HTR-8/SVneo (cell line): ENCODE measurements around the gene STIM2.

Source experiments
- DNase-seq: peaks from one replicate; pipeline ENCODE4 v3.0.0; 2011; ENCODE audit warnings: low spot score, mixed read lengths; ENCODE audit not compliant: insufficient read length
- FAIRE-seq: peaks from 2 replicates; lab custom pipeline; 2011; peaks lifted over from hg19 to GRCh38; lab: Jason Lieb, UNC

Gene STIM2

GRCh38 chr4:26864899-26865298 is 4.3 kb downstream of the STIM2 start:
- FAIRE-seq (no peak), DNase-seq (no peak)

GRCh38 chr4:26866203-26866602 is 5.6 kb downstream of the STIM2 start:
- no peak for FAIRE-seq
- no peak for DNase-seq

GRCh38 chr4:26866781-26867180 is 6.1 kb downstream of the STIM2 start:
- FAIRE-seq = no peak
- no peak for DNase-seq

DNA sequence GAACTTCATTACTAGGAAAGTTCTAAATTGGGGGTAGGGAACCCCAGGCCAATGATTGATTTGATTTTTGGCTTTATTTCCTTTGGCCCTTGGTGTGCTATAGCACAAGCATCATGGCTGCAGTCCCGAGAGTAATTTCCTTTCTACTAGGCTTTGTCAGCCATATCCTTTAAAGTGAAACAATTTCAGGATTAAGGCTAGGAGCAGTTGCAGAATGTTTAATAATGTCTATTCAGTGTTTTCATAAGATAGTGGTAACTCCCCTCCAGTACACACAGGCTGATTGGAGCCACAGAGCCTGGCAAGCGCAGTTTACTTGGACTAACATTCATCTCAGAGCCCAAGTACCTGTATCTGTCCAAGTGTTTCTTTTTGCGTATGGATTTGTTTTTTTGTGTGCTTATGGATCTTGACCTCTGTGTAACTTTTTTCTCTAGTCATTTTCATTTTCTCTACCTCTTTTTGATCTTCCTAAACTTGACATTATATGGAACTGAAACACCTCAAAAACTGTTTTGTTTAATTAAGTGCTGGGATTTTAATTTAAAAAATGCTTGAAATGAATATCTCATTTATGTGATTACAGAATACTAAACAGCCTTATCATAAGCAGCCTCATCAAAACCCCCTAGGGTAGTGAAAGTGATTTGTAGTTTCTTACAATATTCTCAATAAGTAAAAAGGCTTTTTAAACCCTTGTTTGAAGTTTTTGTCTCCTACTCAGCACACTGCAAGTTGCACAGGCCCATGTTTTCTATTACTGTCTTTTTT is 7.5 kb downstream of the STIM2 start:
- no peak for DNase-seq
- FAIRE-seq = no peak

DNA sequence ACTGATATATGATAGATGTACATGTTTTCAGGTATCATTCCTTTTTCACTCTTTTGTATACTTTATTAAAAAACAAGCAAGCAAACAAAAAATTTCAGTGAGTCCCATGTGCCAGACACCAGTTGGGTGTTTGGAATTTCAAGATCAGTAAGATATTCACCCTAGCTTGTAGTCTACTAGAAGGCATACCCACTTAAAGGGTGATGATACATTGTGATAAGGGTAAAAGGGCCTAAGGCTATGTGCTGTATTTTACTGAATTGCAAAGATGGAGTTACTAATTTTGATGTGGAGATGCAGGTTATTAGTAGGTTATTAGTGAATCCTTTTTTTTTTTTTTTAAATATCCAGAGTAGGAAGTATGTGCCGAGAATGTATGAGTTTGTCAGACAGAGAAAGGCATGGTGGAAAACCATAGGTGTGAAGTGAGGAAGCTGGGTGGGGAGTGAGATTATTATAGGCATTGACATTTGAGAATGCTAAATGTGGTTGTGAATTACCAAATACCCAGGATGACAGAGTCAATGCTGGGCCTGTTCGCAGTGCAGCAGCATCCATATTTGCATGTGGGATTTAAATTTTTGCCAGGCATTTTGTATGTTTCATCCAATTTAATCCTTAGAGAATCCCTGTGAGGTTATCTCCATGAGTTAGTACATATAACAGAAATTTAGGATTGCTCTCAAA is 10.1 kb downstream of the STIM2 start:
- FAIRE-seq = no peak
- no peak for DNase-seq

DNA sequence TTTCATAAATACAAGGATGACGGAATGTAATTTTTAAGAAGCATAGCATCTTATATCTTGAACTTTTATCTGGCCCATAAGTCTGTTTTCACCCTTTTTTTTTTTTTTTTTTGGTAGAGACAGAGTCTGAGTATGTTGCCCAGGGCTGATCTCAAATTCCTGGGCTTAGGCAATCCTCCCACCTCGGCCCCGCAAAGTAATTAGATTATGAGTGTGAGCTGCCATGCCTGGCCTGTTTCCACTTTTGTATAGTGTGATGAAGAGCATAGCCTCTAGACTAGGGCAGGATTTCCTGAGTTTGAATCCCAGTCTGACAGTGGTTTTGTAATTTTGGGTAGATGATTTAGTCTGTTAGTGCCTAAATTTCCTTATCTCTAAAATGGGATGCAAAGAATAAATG is 11.0 kb downstream of the STIM2 start:
- FAIRE-seq = no peak
- no peak for DNase-seq

DNA sequence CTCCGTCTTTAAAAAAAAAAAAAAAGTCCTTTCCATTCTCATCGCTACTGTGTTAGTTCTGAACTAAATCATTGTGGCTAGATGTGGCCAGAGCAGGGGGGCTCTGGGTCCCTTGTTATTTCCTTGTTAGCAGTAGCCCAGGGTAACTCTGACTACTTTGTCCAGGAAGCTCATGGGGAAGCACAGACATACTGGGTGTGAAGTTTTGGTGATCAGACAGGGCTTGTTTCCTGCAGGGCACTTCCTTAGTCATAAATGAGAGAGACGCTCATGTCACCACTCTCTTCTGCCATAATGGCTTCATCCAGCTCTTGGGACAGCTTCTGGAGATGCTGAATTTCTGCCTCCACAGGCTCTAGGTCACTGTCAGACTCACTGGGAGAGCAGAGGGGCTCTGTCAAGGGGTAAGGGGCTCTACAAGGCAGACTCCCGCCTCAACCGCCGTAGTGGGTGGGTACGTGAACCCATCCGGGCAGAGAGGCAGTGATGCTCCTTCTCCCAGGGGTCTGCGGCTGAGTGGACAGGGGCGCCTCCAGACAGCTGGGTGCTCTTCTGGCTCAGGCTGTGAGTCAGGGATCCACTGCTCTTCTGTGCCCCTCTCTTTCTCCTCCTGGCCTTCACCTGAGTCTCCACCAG is 12.9 kb downstream of the STIM2 start:
- DNase-seq = no peak
- no peak for FAIRE-seq

- FAIRE-seq (no peak), DNase-seq (no peak)
Measured at GRCh38 chr4:26874110-26874509, 13.5 kb downstream of the STIM2 start.

GRCh38 chr4:26877406-26877805 is 16.8 kb downstream of the STIM2 start:
- FAIRE-seq (no peak), DNase-seq (no peak)

DNA sequence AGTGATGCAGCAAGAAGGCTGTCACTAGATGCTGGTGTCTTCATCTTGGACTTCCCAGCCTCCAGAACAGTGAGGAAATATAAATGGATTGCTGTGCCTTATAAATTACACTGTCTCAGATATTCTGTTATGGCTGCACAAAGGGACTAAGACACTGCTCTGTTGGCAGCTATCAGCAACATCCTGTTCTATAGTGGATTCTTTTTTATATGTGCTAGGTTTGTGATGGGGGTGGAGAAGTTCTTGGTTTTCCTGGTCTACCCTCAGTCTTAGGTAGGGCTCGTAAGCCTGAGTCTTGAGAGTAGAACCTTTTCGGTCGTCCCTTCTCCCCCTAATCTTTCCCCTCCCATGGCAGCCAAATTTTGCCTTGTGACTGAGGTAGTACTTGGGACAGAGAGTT is 17.3 kb downstream of the STIM2 start:
- DNase-seq (no peak), FAIRE-seq (no peak)

GRCh38 chr4:26878794-26879391 is 18.3 kb downstream of the STIM2 start:
- no peak for FAIRE-seq
- no peak for DNase-seq

DNA sequence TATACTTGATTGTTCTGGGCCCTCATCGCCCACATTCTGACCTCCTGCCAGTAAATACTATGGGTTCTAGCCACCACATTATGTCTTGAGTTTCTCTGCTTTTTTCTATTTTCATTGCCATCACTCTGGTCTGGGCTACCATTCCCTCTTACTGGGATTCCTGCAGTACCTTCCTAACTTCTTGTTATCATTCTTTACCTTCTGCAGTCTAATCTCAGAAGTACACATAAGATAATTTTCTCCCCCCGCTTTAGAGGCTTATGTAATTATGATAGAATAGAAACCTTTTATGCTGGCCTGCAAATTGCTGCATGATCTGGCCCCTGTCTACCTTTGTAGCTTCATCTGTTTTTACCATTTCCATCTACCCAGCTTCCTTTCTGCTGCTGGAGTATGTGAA is 19.2 kb downstream of the STIM2 start:
- FAIRE-seq = no peak
- no peak for DNase-seq

- DNase-seq = no peak
- no peak for FAIRE-seq
Measured at GRCh38 chr4:26884026-26884425, 23.4 kb downstream of the STIM2 start.

DNA sequence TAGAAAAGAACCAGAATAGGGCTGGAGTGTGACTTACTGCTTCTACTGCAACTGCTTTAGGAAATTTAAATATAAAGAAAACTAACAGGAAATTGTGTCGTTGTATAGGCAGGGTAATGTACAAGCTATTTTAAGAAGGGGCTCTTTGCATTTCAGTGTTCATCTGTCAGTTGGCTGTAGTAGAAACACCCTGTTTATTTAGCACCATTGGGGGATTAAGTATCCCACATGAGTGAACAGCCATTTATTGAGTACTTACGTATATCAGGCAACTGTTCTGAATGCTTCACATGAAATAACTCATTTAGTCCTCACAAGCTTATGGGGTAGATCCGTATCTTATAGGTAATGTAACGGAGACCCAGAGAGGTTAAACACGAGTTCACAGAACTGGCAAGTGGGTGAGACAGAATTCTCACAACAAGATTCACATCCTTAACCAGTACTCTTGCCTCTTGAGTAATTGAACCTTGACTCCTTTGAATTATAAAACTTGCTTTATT is 23.9 kb downstream of the STIM2 start:
- no peak for DNase-seq
- no peak for FAIRE-seq

DNA sequence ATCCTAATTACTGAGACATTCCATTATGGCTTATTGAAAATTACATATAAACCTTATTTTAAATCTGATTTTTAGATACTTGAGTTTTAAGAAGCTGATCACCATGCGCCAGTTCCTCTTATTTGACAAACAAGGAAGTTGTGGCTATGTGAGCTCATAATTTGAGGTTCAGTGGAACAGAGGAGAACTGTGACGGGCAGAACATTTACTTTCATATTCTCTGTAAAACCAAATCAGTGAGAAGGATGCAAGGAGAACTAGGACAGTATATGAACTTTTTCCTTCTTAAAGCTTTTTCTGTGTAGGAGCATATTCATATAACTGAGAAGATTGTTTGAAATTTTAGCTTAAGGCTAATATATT is 25.3 kb downstream of the STIM2 start:
- FAIRE-seq (no peak), DNase-seq (no peak)

DNA sequence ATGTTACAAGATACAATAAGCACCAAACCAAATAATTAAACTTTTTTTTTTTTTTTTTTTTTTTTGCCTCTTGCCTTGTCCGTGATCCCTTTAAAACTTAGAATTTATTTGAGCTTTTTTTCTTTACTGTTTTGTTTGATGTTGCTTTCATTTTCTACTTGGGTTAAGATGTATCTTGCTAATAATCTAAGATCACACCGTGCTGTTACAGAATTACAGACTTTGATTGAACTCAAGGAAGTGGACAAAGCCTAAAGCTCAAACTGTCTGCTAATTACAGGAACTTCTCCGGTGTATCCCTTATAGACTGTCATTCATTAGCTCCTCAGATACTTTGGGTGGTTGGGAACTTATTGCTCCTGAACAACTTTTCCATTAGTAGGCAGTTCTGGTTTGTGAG is 26.5 kb downstream of the STIM2 start:
- no peak for FAIRE-seq

GRCh38 chr4:26887809-26888208 is 27.2 kb downstream of the STIM2 start:
- DNase-seq = no peak
- no peak for FAIRE-seq

More for the DNA sequence above, 26.5 kb downstream of the STIM2 start:
- DNase-seq = no peak

- FAIRE-seq (no peak), DNase-seq (no peak)
Measured at GRCh38 chr4:26889356-26889755, 28.7 kb downstream of the STIM2 start.

GRCh38 chr4:26891054-26891453 is 30.4 kb downstream of the STIM2 start:
- no peak for DNase-seq

GRCh38 chr4:26891867-26892266 is 31.2 kb downstream of the STIM2 start:
- DNase-seq (no peak), FAIRE-seq (no peak)

More at GRCh38 chr4:26891054-26891453, 30.4 kb downstream of the STIM2 start:
- no peak for FAIRE-seq
